DOHH2 (cell line): ENCODE results near the gene SLC9A9.

Experiments
- CTCF ChIP-seq: fragments of 200-600 bp; sonication (generic); IDR thresholded peaks from one replicate; pipeline ENCODE4 v1.5.1; 2014; ENCODE audit warnings: antibody characterized with exemption, mild to moderate bottlenecking, low read depth, low read length; ENCODE audit not compliant: poor library complexity, severe bottlenecking
- EZH2phosphoT487 ChIP-seq: fragments of 200-600 bp; sonication (generic); IDR thresholded peaks from 2 replicates; pipeline ENCODE4 v1.6.1; 2017; ENCODE audit warnings: borderline replicate concordance, mild to moderate bottlenecking, antibody characterized with exemption, low read length, moderate library complexity, mixed read lengths

- TF ChIP-seq CTCF, result no peak
- TF ChIP-seq EZH2phosphoT487, result no peak
These were observed 8.3 kb downstream of the SLC9A9 start for GRCh38 chr3:143839980-143840379.
